Thoracic aorta (tissue), 2 donors: ENCODE data around the gene KIF3A. TPM values are rescaled to one million over a fixed set of nuclear protein-coding genes. Genes with fewer than 3 reads are reported as not detected.

Source experiments
- ATAC-seq: fragments of 150-250 bp; one replicate; pipeline ENCODE4 v1.8.0; 2017; ENCODE audit warnings: low read depth; ENCODE audit not compliant: insufficient number of reproducible peaks, low FRiP score
- DNase-seq: peaks from one replicate; pipeline ENCODE4 v3.0.0-alpha.2; 2020; ENCODE audit warnings: low spot score
- H3K27ac ChIP-seq, 2 donors: fragments of 200-600 bp; sonication (generic); 1 replicate in 1 of 2; 2 replicates in 1 of 2; pipeline ENCODE4 v1.5.1; 2016; ENCODE audit warnings: mild to moderate bottlenecking in 2 of 2, moderate library complexity in 2 of 2
- H3K27me3 ChIP-seq: fragments of 200-600 bp; sonication (generic); replicated peaks from 2 replicates; pipeline ENCODE4 v1.6.0; 2016; ENCODE audit warnings: mild to moderate bottlenecking; ENCODE audit not compliant: insufficient read depth
- H3K36me3 ChIP-seq: fragments of 200-600 bp; sonication (generic); one replicate; pipeline ENCODE4 v1.5.1; 2016
- H3K4me1 ChIP-seq, 2 donors: fragments of 200-600 bp; sonication (generic); 1 replicate in 1 of 2; 2 replicates in 1 of 2; pipeline versions ENCODE4 v1.5.1 to v1.6.0; 2016; ENCODE audit warnings: low read depth in 2 of 2, mild to moderate bottlenecking in 1 of 2; ENCODE audit not compliant: control insufficient read depth in 1 of 2
- H3K4me3 ChIP-seq: fragments of 200-600 bp; sonication (generic); 2 replicates; pipeline ENCODE4 v1.5.1; 2016; ENCODE audit warnings: mild to moderate bottlenecking
- H3K9me3 ChIP-seq: fragments of 200-600 bp; sonication (generic); 2 replicates; pipeline ENCODE4 v1.5.1; 2016
- total RNA-seq, 2 donors: library from RNA; depleted of rRNA; stranded (reverse); fragments of >200 nt; gene quantifications; one replicate each; pipeline versions ENCODE4 v1.1.0 to v1.2.3, GENCODE V29; 2016
- TF ChIP-seq, protein P1 (sequence below): fragments of 200-600 bp; sonication (generic); IDR thresholded peaks from one replicate; pipeline ENCODE4 v1.5.1; 2019; ENCODE audit warnings: antibody characterized with exemption

The KIF3A gene
- total RNA-seq, 2 donors from 2014 or later = 3.7 to 5.9 TPM

DNA sequence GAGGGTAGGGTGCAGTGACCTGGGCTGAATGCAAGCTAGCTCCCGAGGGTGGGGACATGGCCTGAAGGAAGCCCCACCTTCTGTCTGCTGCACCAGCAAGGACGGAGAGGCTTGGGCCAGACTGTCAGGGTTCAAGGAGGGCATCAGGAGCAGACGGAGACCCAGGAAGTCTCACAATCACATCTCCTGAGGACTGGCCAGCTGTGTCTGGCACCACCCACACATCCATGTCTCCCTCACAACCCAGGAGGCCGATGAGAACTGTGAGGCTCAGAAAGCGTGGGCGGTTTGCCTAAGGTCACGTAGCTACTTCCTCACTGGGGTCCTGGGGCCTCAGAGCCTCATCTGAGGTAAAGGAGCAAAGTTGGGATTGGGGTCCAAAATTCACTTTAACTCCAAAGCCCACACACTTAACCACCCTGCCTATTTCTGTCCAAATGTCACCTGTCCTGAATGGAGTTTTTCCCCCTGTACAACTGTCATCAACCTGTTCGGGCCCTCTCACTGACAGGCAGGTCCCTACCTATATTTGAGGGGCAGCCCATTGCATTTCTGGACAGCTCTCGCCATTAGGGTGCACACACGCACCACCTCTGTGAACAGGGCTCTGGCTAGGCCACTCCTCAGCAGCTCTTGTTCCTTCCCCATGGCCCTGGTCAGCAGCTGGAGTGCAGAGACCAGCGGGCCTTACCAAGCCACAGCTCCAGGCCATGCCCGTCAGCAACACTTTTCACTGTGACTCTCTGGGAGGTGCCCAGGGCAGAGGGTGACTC is 75.9 kb downstream of the KIF3A start:
- no peak overlapping the region for H3K4me3 ChIP-seq
- H3K27me3 ChIP-seq = no peaks in the 10 kb centered on the region
- no peak overlapping the region for H3K27ac ChIP-seq
- DNase-seq (no peak), ATAC-seq (no peak)
- H3K4me1 ChIP-seq = peaks cover 2 to 4% of the 10 kb centered on the region in 2 donors
- TF ChIP-seq, protein P1, sequence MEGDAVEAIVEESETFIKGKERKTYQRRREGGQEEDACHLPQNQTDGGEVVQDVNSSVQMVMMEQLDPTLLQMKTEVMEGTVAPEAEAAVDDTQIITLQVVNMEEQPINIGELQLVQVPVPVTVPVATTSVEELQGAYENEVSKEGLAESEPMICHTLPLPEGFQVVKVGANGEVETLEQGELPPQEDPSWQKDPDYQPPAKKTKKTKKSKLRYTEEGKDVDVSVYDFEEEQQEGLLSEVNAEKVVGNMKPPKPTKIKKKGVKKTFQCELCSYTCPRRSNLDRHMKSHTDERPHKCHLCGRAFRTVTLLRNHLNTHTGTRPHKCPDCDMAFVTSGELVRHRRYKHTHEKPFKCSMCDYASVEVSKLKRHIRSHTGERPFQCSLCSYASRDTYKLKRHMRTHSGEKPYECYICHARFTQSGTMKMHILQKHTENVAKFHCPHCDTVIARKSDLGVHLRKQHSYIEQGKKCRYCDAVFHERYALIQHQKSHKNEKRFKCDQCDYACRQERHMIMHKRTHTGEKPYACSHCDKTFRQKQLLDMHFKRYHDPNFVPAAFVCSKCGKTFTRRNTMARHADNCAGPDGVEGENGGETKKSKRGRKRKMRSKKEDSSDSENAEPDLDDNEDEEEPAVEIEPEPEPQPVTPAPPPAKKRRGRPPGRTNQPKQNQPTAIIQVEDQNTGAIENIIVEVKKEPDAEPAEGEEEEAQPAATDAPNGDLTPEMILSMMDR = no peak
- H3K9me3 ChIP-seq = no peaks in the 10 kb centered on the region
- no peaks in the 10 kb centered on the region for H3K36me3 ChIP-seq

DNA sequence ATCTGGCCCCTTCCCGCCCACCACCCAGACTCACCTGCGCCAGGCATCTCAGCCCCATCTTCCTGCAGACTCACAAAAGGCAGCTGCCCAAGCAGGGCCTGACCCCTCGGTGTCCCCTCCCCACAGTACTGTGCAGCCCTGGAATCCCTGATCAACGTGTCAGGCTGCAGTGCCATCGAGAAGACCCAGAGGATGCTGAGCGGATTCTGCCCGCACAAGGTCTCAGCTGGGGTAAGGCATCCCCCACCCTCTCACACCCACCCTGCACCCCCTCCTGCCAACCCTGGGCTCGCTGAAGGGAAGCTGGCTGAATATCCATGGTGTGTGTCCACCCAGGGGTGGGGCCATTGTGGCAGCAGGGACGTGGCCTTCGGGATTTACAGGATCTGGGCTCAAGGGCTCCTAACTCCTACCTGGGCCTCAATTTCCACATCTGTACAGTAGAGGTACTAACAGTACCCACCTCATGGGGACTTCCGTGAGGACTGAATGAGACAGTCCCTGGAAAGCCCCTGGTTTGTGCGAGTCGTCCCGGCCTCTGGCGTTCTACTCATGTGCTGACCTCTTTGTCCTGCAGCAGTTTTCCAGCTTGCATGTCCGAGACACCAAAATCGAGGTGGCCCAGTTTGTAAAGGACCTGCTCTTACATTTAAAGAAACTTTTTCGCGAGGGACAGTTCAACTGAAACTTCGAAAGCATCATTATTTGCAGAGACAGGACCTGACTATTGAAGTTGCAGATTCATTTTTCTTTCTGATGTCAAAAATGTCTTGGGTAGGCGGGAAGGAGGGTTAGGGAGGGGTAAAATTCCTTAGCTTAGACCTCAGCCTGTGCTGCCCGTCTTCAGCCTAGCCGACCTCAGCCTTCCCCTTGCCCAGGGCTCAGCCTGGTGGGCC is 77.5 kb downstream of the KIF3A start:
- TF ChIP-seq, protein P1 = no peak
- no peaks in the 10 kb centered on the region for H3K36me3 ChIP-seq

DNA sequence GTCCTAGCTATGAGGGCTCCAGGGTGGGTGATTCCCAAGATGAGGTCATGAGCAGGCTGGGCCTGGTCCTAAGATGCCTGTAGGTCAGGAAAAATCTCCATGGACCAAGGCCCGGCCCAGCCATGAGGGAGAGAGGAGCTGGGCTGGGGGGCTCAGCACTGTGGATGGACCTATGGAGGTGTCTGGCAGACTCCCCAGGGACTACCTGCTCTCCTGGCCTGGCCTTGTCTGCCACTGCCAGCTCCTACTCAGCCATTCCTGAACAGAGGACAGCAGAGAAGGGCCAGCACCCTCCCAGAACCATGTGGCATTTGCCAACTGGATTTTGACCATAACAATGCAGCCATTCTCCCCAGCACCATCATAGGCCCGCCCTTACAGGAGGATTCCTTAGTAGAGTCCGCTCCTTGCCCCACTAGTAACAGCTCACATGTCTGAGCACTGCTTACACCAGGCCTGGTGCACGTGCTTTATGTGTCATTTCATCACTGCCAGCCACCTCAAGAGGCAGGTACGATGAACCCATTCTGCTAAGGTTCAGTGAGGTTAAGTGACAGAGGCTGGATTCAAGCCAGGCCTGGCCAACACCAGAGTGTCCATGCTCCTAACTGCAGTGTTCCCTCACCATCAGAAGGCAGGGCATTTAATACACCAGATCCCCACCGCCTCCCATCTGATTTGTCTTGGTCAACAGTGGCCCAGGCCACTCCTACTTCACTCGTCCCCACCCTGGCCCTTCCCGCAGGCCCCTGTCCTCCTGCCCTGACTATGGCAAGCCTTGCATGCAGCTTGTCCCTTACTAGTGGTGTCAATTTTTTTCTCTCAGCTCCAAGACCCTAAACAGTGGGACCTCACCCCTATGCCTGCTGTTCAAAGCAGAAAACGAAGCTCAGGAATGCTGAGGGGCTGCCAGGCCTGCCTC is 78.7 kb downstream of the KIF3A start:
- Histone ChIP-seq H3K27me3 (no peaks in the 10 kb centered on the region), H3K4me1 (peaks cover 3 to 14% of the 10 kb centered on the region in 2 donors), H3K4me3 (no peak overlapping the region), H3K27ac (no peak overlapping the region), H3K9me3 (no peaks in the 10 kb centered on the region), H3K36me3 (no peaks in the 10 kb centered on the region)
- no peak for DNase-seq
- TF ChIP-seq, protein P1 = no peak
- ATAC-seq = no peak

More for the DNA sequence above, 77.5 kb downstream of the KIF3A start:
- Histone ChIP-seq H3K4me3 (no peak overlapping the region), H3K4me1 (peaks cover 3 to 14% of the 10 kb centered on the region in 2 donors), H3K27ac (no peak overlapping the region), H3K27me3 (no peaks in the 10 kb centered on the region), H3K9me3 (no peaks in the 10 kb centered on the region)
- no peak for DNase-seq
- no peak for ATAC-seq

DNA sequence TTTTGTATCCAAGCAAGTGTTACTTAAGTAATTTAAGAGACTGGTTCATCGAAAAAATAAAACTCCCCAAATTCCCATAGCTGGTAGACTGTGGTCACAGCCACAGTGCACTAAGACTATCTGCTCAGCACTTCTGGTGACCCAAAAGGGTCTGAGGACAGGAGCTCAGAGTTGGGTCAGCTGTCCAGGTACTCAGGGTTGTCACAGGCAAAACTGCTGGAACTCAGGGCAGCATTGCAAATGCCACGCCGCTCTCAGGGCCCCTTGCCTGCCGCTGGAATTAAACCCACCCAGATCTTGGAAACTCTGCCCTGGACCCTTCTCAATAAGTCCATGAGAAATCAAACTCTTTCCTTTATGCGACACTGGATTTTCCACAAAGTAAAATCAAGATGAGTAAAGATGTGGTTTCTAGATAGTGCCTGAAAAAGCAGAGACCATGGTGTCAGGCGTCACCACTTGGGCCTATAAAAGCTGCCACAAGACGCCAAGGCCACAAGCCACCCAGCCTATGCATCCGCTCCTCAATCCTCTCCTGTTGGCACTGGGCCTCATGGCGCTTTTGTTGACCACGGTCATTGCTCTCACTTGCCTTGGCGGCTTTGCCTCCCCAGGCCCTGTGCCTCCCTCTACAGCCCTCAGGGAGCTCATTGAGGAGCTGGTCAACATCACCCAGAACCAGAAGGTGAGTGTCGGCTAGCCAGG is 79.5 kb downstream of the KIF3A start, which contains the start of gene IL13:
IL13 (plus strand) TSS at position 498 of the 705 bp plus-strand sequence; CDS start at position 512, 14 bp downstream.
- TF ChIP-seq, protein P1 = no peak
- no peak for ATAC-seq
- no peaks in the 10 kb centered on the region for H3K9me3 ChIP-seq
- DNase-seq = no peak
- H3K27me3 ChIP-seq = no peaks in the 10 kb centered on the region
- H3K4me3 ChIP-seq = no peak within 1 kb of the TSS
- H3K4me1 ChIP-seq = peaks cover 3 to 14% of the 10 kb centered on the region in 2 donors
- no peaks in the 10 kb centered on the region for H3K36me3 ChIP-seq
- H3K27ac ChIP-seq = no peak within 1 kb of the TSS
